Natural killer cell treated with Interleukin-12 subunit alpha and Interleukin-12 subunit beta and Interleukin-15 and Interleukin-18, amount 100 ng/mL, for 72 hours (primary cell): Measurements from ENCODE around the gene TACC2. TPM values are rescaled to one million over a fixed set of nuclear protein-coding genes. Genes with fewer than 3 reads are reported as not detected.

Experiments
- ATAC-seq, 2 donors: fragments of 150-1000 bp; cut with Tn5 transposase in 1 of 2; sonication (Bioruptor Pico), chemical (Tn5 transposase) in 1 of 2; 2 replicates each; pipeline ENCODE4 v1.10.0; 2021
- DNase-seq: peaks from one replicate; pipeline ENCODE4 v3.0.0; 2022; ENCODE audit warnings: low spot score
- H3K27ac Mint-ChIP-seq, 2 donors: 1 replicate in 1 of 2; 2 replicates in 1 of 2; pipeline ENCODE4 v1.8.0; 2022; ENCODE audit warnings: mixed read lengths in 2 of 2, mild to moderate bottlenecking in 1 of 2, moderate library complexity in 1 of 2
- H3K27me3 Mint-ChIP-seq, 2 donors: 1 replicate in 1 of 2; 2 replicates in 1 of 2; pipeline ENCODE4 v1.8.0; 2022; ENCODE audit warnings: mixed read lengths in 2 of 2
- H3K36me3 Mint-ChIP-seq: one replicate; pipeline ENCODE4 v1.8.0; 2022; ENCODE audit warnings: mixed read lengths
- H3K4me1 Mint-ChIP-seq, 2 donors: 1 replicate in 1 of 2; 2 replicates in 1 of 2; pipeline ENCODE4 v1.8.0; 2022; ENCODE audit warnings: low read depth in 2 of 2, mixed read lengths in 2 of 2, mild to moderate bottlenecking in 1 of 2
- H3K4me3 Mint-ChIP-seq: one replicate; pipeline ENCODE4 v1.8.0; 2022; ENCODE audit warnings: mixed read lengths
- H3K9me3 Mint-ChIP-seq: 2 replicates; pipeline ENCODE4 v1.8.0; 2022; ENCODE audit warnings: mixed read lengths
- total RNA-seq, 2 donors: library from RNA; stranded (reverse); gene quantifications; one replicate each; pipeline ENCODE4 v1.2.3, GENCODE V29; 2022

The TACC2 gene
- total RNA-seq, 2 donors from 2014 or later = not detected

DNA sequence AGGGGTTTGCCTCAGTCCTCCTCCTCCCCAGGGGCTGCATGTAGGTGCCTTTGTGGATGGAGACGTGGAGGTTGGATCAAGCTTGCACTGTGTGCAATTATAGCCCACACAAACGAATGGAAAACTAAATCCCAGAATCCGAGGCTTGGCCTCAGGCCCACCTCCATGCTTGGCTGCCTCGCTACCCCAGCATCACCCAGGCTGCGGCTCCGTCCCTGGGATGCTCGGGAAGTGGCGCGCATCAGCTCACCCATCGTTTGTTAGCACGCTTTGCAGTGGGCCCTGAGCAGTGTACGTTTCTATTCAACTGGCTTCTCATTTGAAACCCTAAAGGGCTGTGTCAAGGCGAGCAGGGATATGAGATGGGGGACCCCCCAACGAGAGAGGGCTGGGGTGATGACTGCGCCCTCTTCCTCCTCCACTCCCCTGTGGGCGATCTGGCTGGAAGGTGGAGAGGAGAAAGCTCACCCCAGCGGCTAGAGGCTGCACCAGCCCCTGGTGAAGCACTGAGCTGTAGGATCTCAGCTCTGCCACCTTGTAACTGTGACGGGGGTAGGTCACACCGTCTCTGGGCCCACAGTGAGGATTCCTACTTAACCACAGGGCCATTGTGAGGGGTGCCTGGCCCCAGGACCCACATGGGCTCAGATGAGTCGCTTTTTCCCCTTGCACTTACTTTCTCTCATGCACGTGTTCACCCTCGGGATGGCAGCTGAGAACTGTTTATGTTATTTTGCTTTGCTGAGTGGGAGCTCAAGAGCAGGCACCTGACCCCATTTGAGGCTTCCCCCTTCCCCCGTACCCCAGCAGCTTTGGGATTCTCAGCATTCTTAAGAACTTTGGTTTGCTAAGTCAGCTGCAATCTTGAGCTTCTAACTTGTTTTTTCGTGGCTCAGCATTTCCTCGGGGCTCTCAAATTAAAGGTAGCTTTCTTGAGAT, 269.4 kb downstream of the TACC2 start:
- peak; percentile 43 to 62 for ATAC-seq
- H3K36me3 Mint-ChIP-seq = peaks cover 6% of the 10 kb centered on the region

DNA sequence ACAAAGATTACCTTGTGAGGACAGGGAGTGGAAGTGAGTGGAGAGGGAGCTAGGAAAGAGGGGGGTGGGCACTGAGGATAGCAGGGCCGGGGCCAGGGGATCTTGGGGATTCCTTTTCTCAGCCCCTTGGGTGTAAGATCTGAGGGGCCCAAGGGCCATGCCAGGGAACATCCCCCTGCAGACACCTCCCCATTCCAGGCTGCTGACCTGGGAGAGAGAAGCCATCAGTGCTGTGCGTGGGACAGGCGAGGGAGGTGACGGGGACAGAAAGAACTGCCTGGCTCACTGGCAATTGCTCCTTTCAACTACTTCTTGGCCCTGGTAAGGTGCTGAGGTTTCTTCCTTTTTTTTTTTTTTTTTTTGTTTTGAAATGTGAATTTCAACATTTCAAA, 270.1 kb downstream of the TACC2 start:
- ATAC-seq (peak in 1 of 2 donors; percentile 43), DNase-seq (no peak)
- Mint-ChIP-seq H3K27ac (no peak overlapping the region), H3K36me3 (peaks cover 7% of the 10 kb centered on the region), H3K4me3 (no peak overlapping the region), H3K9me3 (peaks cover 3% of the 10 kb centered on the region), H3K27me3 (peaks cover 17 to 39% of the 10 kb centered on the region in 2 donors), H3K4me1 (no peaks in the 10 kb centered on the region)

More for the DNA sequence above, 269.4 kb downstream of the TACC2 start:
- Mint-ChIP-seq H3K4me3 (no peak overlapping the region), H3K27me3 (peaks cover 17 to 33% of the 10 kb centered on the region in 2 donors), H3K4me1 (no peaks in the 10 kb centered on the region), H3K27ac (no peak overlapping the region), H3K9me3 (peaks cover 3% of the 10 kb centered on the region)
- no peak for DNase-seq

DNA sequence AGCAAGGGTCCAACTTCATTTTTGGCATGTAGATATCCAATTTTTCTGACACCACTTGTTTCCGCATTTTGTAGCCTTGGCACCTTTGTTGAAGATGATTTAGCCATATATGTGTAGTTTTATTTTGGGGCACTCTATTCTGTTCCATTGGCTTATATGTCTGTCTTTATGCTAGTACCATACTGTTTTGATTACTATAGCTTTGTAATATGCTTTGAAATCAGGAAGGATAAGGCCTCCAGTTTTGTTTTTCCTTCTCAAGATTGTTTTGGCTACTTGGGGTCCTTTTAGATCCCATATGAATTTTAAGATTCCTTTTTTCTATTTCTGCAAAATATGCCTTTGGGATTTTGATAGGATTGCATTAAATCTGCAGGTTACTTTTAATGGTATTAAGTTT, 272.6 kb downstream of the TACC2 start:
- no peaks in the 10 kb centered on the region for H3K4me1 Mint-ChIP-seq
- DNase-seq (no peak), ATAC-seq (no peak)
- peaks cover 28 to 56% of the 10 kb centered on the region in 2 donors for H3K27me3 Mint-ChIP-seq
- peaks cover 7% of the 10 kb centered on the region for H3K36me3 Mint-ChIP-seq
- H3K9me3 Mint-ChIP-seq = peaks cover 3% of the 10 kb centered on the region
- H3K4me3 Mint-ChIP-seq = no peak overlapping the region
- no peak overlapping the region for H3K27ac Mint-ChIP-seq

DNA sequence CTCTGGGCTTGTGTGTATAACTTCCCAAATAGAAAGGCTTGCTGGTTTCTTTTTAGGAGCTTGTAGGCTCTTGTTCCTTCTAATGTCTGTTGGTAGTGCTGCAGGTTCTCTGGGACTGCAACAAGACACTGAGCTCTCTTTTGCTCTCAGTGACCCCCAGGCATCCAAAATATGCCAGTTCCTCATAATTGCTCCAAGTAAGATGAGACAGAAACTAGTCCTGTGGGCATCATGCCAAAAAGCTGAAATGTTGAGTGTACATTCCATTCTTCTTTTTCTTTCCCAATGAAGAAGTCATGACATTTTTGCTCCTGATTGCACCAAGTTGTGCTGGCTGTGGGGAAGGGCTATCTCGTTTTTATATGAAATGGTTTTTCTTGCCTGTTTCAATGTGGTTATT, 275.0 kb downstream of the TACC2 start:
- H3K4me3 Mint-ChIP-seq = no peak overlapping the region
- peaks cover 26 to 49% of the 10 kb centered on the region in 2 donors for H3K27me3 Mint-ChIP-seq
- H3K9me3 Mint-ChIP-seq = peaks cover 3% of the 10 kb centered on the region
- ATAC-seq (no peak), DNase-seq (no peak)
- H3K27ac Mint-ChIP-seq = no peak overlapping the region
- H3K36me3 Mint-ChIP-seq = peaks cover 7% of the 10 kb centered on the region
- H3K4me1 Mint-ChIP-seq = no peaks in the 10 kb centered on the region

DNA sequence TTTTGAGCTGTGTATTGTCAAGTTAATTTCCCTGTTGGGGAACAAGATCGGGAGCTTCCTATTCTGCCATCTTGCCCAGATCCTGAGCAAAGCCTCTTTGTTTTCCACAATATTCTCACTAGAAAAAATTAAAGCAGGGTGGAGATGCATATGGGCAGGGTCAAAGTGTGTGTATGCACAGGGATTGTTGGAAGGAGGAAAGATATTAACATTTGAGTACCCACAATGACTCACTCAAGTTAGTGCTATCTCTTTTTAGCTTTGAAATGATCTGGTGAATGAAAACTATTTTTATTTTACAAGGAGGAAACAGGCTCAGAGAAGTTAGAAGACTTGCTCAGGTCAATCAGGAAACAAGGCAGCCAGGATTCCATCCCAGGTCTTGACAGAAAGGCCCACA, 275.5 kb downstream of the TACC2 start:
- H3K4me1 Mint-ChIP-seq = no peaks in the 10 kb centered on the region
- H3K4me3 Mint-ChIP-seq = no peak overlapping the region
- peaks cover 3% of the 10 kb centered on the region for H3K9me3 Mint-ChIP-seq
- H3K27ac Mint-ChIP-seq = no peak overlapping the region
- peaks cover 7% of the 10 kb centered on the region for H3K36me3 Mint-ChIP-seq
- DNase-seq = no peak
- ATAC-seq = no peak
- H3K27me3 Mint-ChIP-seq = peaks cover 24 to 48% of the 10 kb centered on the region in 2 donors

DNA sequence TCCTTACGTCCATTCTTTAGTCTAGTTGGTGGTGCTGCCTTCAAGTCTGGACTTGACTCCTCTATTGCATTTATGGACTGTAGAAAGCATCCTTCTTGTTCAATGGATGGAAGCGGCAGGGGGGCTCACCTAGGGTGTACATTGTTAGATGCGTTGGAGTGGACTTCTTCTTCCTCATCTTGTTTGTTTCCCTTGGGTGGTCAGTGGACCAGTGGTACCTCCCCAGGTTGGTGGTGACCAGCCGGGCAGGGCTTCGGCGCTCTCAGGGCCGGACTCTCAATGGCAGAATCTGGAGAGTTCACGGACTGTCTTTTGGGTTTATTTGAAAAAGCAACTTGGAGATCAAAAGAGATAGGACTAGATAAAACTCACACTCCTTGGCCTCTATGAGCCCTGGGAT, 276.0 kb downstream of the TACC2 start:
- DNase-seq (no peak), ATAC-seq (no peak)
- Mint-ChIP-seq H3K9me3 (peaks cover 3% of the 10 kb centered on the region), H3K4me1 (no peaks in the 10 kb centered on the region), H3K27ac (no peak overlapping the region), H3K36me3 (peaks cover 7% of the 10 kb centered on the region), H3K27me3 (peaks cover 20 to 43% of the 10 kb centered on the region in 2 donors), H3K4me3 (no peak overlapping the region)

DNA sequence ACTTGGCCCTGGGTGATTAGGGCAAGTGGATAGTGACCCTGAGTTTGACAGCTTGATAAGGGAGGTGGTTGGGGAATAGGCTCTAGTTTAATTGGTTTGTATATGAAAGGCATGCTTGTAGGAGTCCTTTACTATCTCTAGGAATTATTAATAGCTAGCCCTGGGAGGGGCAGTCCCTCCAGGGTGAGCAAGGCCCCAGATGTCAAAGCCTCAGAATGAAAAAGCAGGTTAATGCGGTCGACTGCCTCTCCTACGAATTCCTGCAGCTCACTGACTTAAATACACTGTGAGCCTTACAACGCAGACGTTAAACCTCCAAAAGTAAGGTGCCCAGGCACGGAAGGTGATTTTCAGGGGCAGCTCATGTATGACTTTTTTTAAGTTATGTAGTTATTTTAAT, 276.9 kb downstream of the TACC2 start:
- no peak for ATAC-seq
- H3K36me3 Mint-ChIP-seq = peaks cover 7% of the 10 kb centered on the region
- no peak overlapping the region for H3K27ac Mint-ChIP-seq
- no peak overlapping the region for H3K4me3 Mint-ChIP-seq
- peaks cover 20 to 37% of the 10 kb centered on the region in 2 donors for H3K27me3 Mint-ChIP-seq
- peaks cover 3% of the 10 kb centered on the region for H3K9me3 Mint-ChIP-seq
- no peak for DNase-seq
- H3K4me1 Mint-ChIP-seq = no peaks in the 10 kb centered on the region

DNA sequence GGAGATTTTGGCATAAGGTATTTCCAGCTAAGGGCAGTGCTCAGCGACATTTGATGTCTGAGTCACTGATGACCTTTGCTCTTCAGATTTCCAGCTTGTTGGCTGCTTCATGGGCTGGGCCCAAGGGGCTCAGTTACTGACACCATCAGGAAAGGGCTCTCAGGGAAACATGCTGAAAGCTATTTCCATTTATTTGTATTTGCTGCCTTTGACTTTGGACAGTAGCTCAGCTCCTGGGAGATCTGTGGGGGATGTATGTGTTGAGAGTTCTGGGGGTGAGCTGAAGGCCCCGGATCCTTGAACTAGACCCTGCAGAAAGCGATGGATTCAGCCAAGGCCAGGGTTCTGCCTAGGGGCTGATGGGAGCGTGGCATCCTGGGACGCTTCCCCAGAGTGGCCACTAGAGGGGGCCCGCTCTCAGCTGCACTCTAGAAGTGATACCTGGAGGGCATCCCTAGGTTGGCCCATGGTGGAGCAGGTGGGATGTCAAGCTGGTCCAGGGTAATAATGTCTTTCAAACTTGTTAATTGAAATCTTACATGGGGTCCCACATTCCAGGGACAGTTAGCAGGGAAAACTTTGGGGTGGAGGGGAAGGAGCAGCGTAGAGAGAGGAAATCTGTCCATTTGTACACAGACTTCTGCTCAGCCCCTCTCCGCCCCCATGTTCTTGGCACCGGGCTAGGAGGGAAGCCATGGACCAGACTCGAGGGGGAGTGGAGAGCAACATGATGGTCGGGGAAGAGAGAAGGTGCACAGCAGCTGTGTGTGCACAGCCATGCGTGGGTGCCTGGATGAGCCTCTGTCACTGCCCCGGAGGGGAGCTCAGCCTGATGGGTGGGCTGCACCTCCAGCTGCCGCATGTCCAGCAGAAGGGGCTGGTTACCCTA, 279.1 kb downstream of the TACC2 start:
- ATAC-seq = peak; percentile 71 to 77
- Mint-ChIP-seq H3K4me1 (no peaks in the 10 kb centered on the region), H3K27ac (no peak overlapping the region), H3K36me3 (peaks cover 5% of the 10 kb centered on the region), H3K9me3 (peaks cover 2% of the 10 kb centered on the region), H3K27me3 (peaks cover 18 to 26% of the 10 kb centered on the region in 2 donors), H3K4me3 (no peak overlapping the region)
- DNase-seq = peak; percentile 67

DNA sequence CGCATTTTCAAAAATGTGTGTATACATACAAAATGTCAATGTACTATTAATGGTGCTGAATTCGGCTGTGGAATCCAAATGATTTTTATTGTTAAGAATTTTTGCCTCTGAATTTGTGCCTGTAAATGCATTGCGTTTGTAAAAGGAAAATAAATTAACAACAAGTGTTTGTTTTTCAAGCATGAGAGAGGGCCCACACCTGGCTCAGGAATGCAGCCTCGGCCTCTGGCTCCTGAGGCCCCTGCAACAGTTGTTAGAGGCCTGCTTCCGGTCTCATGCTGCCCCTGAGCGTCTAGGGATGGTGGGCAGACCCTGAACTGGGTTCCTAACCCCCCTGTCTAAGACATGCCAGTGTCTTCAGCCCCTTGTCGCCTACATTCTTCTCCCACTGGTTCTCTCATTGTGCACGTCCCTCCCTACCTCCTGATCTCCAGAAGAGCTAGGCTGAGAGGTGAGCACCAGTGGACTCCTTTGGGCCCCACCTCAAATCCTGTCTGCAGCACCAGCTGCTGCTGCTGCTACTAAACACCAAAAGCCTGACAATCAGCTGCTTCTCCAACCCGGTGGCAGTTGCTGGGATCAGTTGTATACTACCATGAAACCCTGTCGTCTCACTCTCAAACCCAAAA, 280.2 kb downstream of the TACC2 start:
- ATAC-seq = no peak
- H3K27me3 Mint-ChIP-seq = peaks cover 12 to 15% of the 10 kb centered on the region in 2 donors
- H3K4me3 Mint-ChIP-seq = no peak overlapping the region
- no peaks in the 10 kb centered on the region for H3K9me3 Mint-ChIP-seq
- DNase-seq = no peak
- no peak overlapping the region for H3K27ac Mint-ChIP-seq
- no peaks in the 10 kb centered on the region for H3K4me1 Mint-ChIP-seq
- H3K36me3 Mint-ChIP-seq = no peaks in the 10 kb centered on the region

DNA sequence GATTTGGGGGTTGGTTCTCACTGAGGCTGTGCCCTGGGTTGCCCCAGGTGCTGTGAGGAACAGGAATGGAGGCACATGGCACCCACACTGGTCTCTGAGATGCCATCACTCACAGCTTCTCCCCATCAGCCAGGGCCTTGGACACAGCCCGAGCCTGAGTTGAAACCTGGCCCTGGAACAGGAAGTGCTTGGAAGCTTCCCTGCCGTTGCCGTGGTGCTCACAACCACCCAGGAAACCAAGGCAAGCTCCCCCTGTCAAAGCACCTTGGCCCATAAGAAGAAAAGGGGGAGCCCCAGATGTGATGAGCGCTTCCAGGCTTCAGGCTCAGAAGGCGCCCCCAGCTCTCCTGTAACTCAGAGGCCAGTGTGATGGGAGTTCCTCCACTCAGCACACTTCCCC, 282.1 kb downstream of the TACC2 start, which contains the start of gene BTBD16:
Gene BTBD16, plus strand, starts transcription at position 221 of the 400 bp plus-strand sequence. CDS start 3,786 bp downstream, outside the sequence.
- DNase-seq (no peak), ATAC-seq (no peak)
- H3K27ac Mint-ChIP-seq = no peak within 1 kb of the TSS
- H3K9me3 Mint-ChIP-seq = no peaks in the 10 kb centered on the region
- H3K4me3 Mint-ChIP-seq = no peak within 1 kb of the TSS
- peaks cover 14 to 15% of the 10 kb centered on the region in 2 donors for H3K27me3 Mint-ChIP-seq
- H3K4me1 Mint-ChIP-seq = no peaks in the 10 kb centered on the region
- no peaks in the 10 kb centered on the region for H3K36me3 Mint-ChIP-seq

DNA sequence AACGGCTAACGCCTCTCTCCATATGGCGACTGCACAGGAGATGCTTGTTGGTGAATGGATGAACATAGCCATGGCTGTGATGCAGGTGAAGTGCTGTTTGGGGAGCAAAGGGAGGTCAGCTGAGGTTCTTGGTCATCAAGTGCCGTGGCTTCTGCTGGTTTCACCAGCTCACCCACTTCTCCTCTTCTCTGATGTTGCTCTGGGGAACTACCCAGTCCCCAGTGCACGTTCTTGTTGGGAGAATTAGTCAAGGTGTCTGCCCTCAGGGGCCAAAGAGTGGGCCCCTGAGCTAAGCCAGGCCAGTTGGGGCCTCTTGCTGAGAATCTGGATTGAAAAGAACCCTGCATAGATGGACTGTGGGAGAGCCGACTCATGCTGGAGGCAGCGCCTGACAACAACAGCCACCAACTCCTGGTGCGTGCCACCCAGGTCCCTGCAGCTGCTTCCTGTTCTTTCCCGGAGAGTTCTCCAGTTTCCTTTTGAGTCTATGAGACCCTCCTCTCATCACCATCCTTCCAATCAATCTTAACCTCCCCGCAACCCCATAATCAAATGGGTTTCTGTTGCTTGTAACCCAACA, 285.1 kb downstream of the TACC2 start:
- no peaks in the 10 kb centered on the region for H3K36me3 Mint-ChIP-seq
- DNase-seq (no peak), ATAC-seq (no peak)
- no peak overlapping the region for H3K27ac Mint-ChIP-seq
- H3K4me1 Mint-ChIP-seq = no peaks in the 10 kb centered on the region
- no peaks in the 10 kb centered on the region for H3K9me3 Mint-ChIP-seq
- H3K27me3 Mint-ChIP-seq = peaks cover 14 to 15% of the 10 kb centered on the region in 2 donors
- H3K4me3 Mint-ChIP-seq = no peak overlapping the region

DNA sequence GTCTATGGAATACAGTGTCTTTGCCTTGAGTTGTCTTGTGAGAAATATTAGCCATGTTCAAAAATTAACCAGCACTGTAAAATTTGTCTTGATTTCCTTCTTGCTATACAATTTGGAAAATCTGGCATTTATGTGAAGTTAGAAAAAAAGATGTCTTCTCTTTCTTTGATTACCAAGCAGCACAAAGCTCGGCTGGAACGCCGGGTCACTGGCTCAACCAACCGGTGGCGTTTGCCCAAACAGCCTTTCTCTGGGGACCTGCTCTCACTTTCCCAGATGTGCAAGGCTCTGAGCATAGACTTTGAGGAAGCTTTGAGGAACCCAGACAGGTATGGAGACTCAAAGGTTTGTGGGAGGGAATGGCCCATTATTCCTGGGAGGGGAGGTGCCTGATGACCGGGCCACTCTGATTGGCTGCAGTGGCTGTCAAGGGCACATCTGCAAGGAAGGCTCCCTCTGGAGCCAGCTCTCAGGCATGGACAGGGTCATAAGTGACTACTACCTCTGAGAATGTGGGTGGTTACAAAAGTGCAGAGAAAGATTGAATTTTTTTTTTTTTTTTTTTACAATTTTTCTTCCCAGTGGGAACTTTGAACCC, 287.7 kb downstream of the TACC2 start:
- Mint-ChIP-seq H3K9me3 (no peaks in the 10 kb centered on the region), H3K36me3 (no peaks in the 10 kb centered on the region), H3K27me3 (peaks cover 21 to 23% of the 10 kb centered on the region in 2 donors), H3K4me1 (no peaks in the 10 kb centered on the region), H3K27ac (no peak overlapping the region), H3K4me3 (no peak overlapping the region)
- ATAC-seq (no peak), DNase-seq (no peak)
